Activated T-cell treated with anti-CD3 and anti-CD28 coated beads for 1 hour (primary cell): ENCODE measurements around the gene GPR132.

Experiments used
- DNase-seq: peaks from one replicate; pipeline ENCODE4 v3.0.0-alpha.2; 2020; ENCODE audit warnings: low read depth

GPR132 gene

GRCh38 chr14:105020815-105021655, 44.2 kb downstream of the GPR132 start, which contains the start of gene CDCA4:
CDCA4 (minus strand) TSS chr14:105021083; CDS start chr14:105011929, 9,154 bp downstream.
- DNase-seq = peak; percentile 97

- DNase-seq = peak; percentile 40
Observed at GRCh38 chr14:105019861-105020814, 45.1 kb downstream of the GPR132 start.

GRCh38 chr14:105018414-105018813, 46.8 kb downstream of the GPR132 start:
- DNase-seq = no peak

GRCh38 chr14:105015905-105016304, 49.3 kb downstream of the GPR132 start:
- no peak for DNase-seq

- no peak for DNase-seq
Observed at GRCh38 chr14:105015242-105015641, 50.0 kb downstream of the GPR132 start.

- no peak for DNase-seq
Observed at GRCh38 chr14:105014631-105015030, 50.6 kb downstream of the GPR132 start.

- DNase-seq = no peak
Observed at GRCh38 chr14:105014032-105014431, 51.2 kb downstream of the GPR132 start.

GRCh38 chr14:105013150-105013785, 52.0 kb downstream of the GPR132 start:
- DNase-seq = no peak

- no peak for DNase-seq
Observed at GRCh38 chr14:105012171-105012985, 52.9 kb downstream of the GPR132 start.

GRCh38 chr14:105011312-105011990, 53.8 kb downstream of the GPR132 start:
- no peak for DNase-seq

GRCh38 chr14:105010891-105011291, 54.3 kb downstream of the GPR132 start:
- DNase-seq = no peak

- DNase-seq = no peak
Observed at GRCh38 chr14:105010106-105010505, 55.1 kb downstream of the GPR132 start.

- DNase-seq = no peak
Observed at GRCh38 chr14:105007593-105008264, 57.5 kb downstream of the GPR132 start.

GRCh38 chr14:105006831-105007592, 58.2 kb downstream of the GPR132 start:
- no peak for DNase-seq

- no peak for DNase-seq
Observed at GRCh38 chr14:105005929-105006830, 59.0 kb downstream of the GPR132 start.

- no peak for DNase-seq
Observed at GRCh38 chr14:105005329-105005928, 59.8 kb downstream of the GPR132 start.
